Mesothelial cell of epicardium (in vitro differentiated cells): Measurements from ENCODE around the gene PCSK5. TPM values are rescaled to one million over a fixed set of nuclear protein-coding genes. Genes with fewer than 3 reads are reported as not detected.

ENCODE experiments used
- DNase-seq, 2 experiments: peaks; one replicate each; pipeline ENCODE4 v3.0.0; 2021; ENCODE audit warnings: low spot score in 2 of 2; ENCODE audit not compliant: unreplicated experiment in 2 of 2
- H3K27ac Mint-ChIP-seq: 2 replicates; pipeline ENCODE4 v1.8.0; 2021; ENCODE audit warnings: mixed read lengths
- H3K27me3 Mint-ChIP-seq: 2 replicates; pipeline ENCODE4 v1.8.0; 2021; ENCODE audit warnings: low read depth, mixed read lengths
- H3K36me3 Mint-ChIP-seq: 2 replicates; pipeline ENCODE4 v1.8.0; 2021; ENCODE audit warnings: mixed read lengths
- H3K4me1 Mint-ChIP-seq: 2 replicates; pipeline ENCODE4 v1.8.0; 2021; ENCODE audit warnings: mixed read lengths
- H3K4me3 Mint-ChIP-seq: 2 replicates; pipeline ENCODE4 v1.8.0; 2021; ENCODE audit warnings: mild to moderate bottlenecking, moderate library complexity, mixed read lengths
- H3K9me3 Mint-ChIP-seq: 2 replicates; pipeline ENCODE4 v1.8.0; 2021; ENCODE audit warnings: mixed read lengths
- total RNA-seq: library from RNA; stranded (reverse); gene quantifications from 3 replicates; pipeline ENCODE4 v1.2.1, GENCODE V29; 2021
- TF ChIP-seq, protein P1 (sequence below): fragments of 200-600 bp; sonication (generic); IDR thresholded peaks from one replicate; pipeline ENCODE4 v1.5.0; 2021; ENCODE audit warnings: antibody characterized with exemption; ENCODE audit not compliant: unreplicated experiment

Gene PCSK5
- total RNA-seq, 1 donor from 2014 or later, result 15.7 TPM

GRCh38 chr9:76003041-76003440 lies 112.6 kb downstream of the PCSK5 start:
- Mint-ChIP-seq H3K9me3 (no peaks in the 10 kb centered on the region), H3K4me1 (peaks cover 3% of the 10 kb centered on the region), H3K27me3 (peaks cover 60% of the 10 kb centered on the region), H3K27ac (no peak overlapping the region), H3K4me3 (no peak overlapping the region), H3K36me3 (no peaks in the 10 kb centered on the region)
- DNase-seq, result no peak
- TF ChIP-seq, protein P1, sequence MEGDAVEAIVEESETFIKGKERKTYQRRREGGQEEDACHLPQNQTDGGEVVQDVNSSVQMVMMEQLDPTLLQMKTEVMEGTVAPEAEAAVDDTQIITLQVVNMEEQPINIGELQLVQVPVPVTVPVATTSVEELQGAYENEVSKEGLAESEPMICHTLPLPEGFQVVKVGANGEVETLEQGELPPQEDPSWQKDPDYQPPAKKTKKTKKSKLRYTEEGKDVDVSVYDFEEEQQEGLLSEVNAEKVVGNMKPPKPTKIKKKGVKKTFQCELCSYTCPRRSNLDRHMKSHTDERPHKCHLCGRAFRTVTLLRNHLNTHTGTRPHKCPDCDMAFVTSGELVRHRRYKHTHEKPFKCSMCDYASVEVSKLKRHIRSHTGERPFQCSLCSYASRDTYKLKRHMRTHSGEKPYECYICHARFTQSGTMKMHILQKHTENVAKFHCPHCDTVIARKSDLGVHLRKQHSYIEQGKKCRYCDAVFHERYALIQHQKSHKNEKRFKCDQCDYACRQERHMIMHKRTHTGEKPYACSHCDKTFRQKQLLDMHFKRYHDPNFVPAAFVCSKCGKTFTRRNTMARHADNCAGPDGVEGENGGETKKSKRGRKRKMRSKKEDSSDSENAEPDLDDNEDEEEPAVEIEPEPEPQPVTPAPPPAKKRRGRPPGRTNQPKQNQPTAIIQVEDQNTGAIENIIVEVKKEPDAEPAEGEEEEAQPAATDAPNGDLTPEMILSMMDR, result no peak

- Mint-ChIP-seq H3K4me1 (peaks cover 4% of the 10 kb centered on the region), H3K27me3 (peaks cover 51% of the 10 kb centered on the region), H3K4me3 (no peak overlapping the region), H3K9me3 (no peaks in the 10 kb centered on the region), H3K27ac (no peak overlapping the region), H3K36me3 (no peaks in the 10 kb centered on the region)
- TF ChIP-seq, protein P1, result no peak
- DNase-seq, result no peak
These were observed 114.1 kb downstream of the PCSK5 start for GRCh38 chr9:76004526-76004925.

GRCh38 chr9:76007935-76008334 lies 117.5 kb downstream of the PCSK5 start:
- no peak overlapping the region for H3K27ac Mint-ChIP-seq
- H3K4me3 Mint-ChIP-seq, result no peak overlapping the region
- peaks cover 12% of the 10 kb centered on the region for H3K4me1 Mint-ChIP-seq
- no peak for DNase-seq
- H3K9me3 Mint-ChIP-seq, result no peaks in the 10 kb centered on the region
- no peaks in the 10 kb centered on the region for H3K36me3 Mint-ChIP-seq
- peaks cover 19% of the 10 kb centered on the region for H3K27me3 Mint-ChIP-seq
- TF ChIP-seq, protein P1, result no peak

DNA sequence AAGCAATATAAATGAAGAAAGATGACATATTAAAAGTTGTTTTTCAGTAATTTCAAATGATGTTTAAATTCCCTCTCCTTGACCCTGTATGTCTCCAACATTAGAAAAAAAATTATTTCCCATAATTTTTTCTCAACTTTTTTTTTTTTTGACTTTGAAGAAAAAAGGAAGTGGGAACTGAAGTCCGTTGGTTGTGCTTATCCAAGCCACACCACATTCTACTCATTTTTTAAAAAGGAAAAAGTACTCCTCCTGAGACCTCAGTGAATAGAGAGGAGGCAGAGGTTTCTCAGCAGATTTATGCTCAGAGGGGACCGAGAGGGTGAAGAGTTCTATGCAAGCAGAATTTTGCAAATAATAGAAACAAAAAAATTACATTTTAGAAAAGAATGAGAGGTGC lies 123.3 kb downstream of the PCSK5 start:
- Mint-ChIP-seq H3K4me1 (peaks cover 11% of the 10 kb centered on the region), H3K36me3 (no peaks in the 10 kb centered on the region), H3K9me3 (no peaks in the 10 kb centered on the region), H3K27me3 (no peaks in the 10 kb centered on the region), H3K4me3 (no peak overlapping the region), H3K27ac (no peak overlapping the region)
- TF ChIP-seq, protein P1, result no peak
- DNase-seq, result no peak

DNA sequence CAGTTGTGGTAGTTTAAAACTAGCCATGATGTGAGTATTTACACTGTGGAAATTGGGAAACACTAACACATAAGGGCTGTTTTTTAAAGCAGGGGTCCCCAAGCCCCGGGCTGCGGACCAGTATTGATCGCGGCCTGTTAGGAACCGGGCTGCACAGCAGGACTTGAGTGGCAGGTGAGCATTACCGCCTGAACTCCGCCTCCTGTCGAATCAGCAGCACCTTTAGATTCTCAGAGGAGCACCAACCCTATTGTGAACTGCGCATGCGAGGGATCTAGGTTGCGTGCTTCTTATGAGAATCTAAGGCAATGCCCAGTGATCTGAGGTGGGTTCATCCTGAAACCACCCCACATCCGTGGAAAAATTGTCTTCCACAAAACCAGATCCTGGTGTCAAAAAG lies 127.8 kb downstream of the PCSK5 start:
- DNase-seq, result no peak
- peaks cover 4% of the 10 kb centered on the region for H3K4me1 Mint-ChIP-seq
- H3K36me3 Mint-ChIP-seq, result no peaks in the 10 kb centered on the region
- H3K27me3 Mint-ChIP-seq, result no peaks in the 10 kb centered on the region
- TF ChIP-seq, protein P1, result no peak
- no peak overlapping the region for H3K4me3 Mint-ChIP-seq
- H3K9me3 Mint-ChIP-seq, result no peaks in the 10 kb centered on the region
- H3K27ac Mint-ChIP-seq, result no peak overlapping the region

- TF ChIP-seq, protein P1, result no peak
- DNase-seq, result no peak
- Mint-ChIP-seq H3K9me3 (no peaks in the 10 kb centered on the region), H3K27ac (no peak overlapping the region), H3K27me3 (no peaks in the 10 kb centered on the region), H3K4me3 (no peak overlapping the region), H3K4me1 (peaks cover 8% of the 10 kb centered on the region), H3K36me3 (no peaks in the 10 kb centered on the region)
These were observed 128.3 kb downstream of the PCSK5 start for GRCh38 chr9:76018761-76019160.
